ENCODE data around the gene LYRM2.
A peak's percentile ranks its signal among the peaks of the same experiment; 100 is the strongest.
"Not testable (repeated sequence)": the region's sequence is repeated elsewhere in the genome, so short reads cannot be mapped to it uniquely, and the experiment has no call there.

Gene LYRM2

GRCh38 chr6:89649682-89650081, 11.1 kb upstream of the LYRM2 start:
- no peak for DNase-seq (ENCODE audit: low read depth in 2 of 2)

GRCh38 chr6:89644864-89645263, 6.3 kb upstream of the LYRM2 start:
- DNase-seq (ENCODE audit: low read depth in 2 of 2): no peak

GRCh38 chr6:89643406-89643805, 4.9 kb upstream of the LYRM2 start:
- DNase-seq (ENCODE audit: low read depth in 2 of 2): no peak

- no peak for DNase-seq (ENCODE audit: low read depth in 2 of 2)
Measured at GRCh38 chr6:89642956-89643355, 4.4 kb upstream of the LYRM2 start.

- not testable (repeated sequence) for DNase-seq (ENCODE audit: low read depth in 2 of 2)
Measured at GRCh38 chr6:89641581-89641980, 3.0 kb upstream of the LYRM2 start.

- no peak for DNase-seq (ENCODE audit: low read depth in 2 of 2)
Measured at GRCh38 chr6:89640804-89641203, 2.3 kb upstream of the LYRM2 start.

- no peak for DNase-seq (ENCODE audit: low read depth in 2 of 2)
Measured at GRCh38 chr6:89637960-89638319, 607 bp downstream of the LYRM2 start.

GRCh38 chr6:89636412-89636811, 2.1 kb downstream of the LYRM2 start:
- not testable (repeated sequence) for DNase-seq (ENCODE audit: low read depth in 2 of 2)

GRCh38 chr6:89630488-89630887, 8.1 kb downstream of the LYRM2 start:
- DNase-seq (ENCODE audit: low read depth in 2 of 2): no peak

- no peak for DNase-seq (ENCODE audit: low read depth in 2 of 2)
Measured at GRCh38 chr6:89623749-89624148, 14.8 kb downstream of the LYRM2 start.

GRCh38 chr6:89619567-89619966, 19.0 kb downstream of the LYRM2 start:
- DNase-seq (ENCODE audit: low read depth in 2 of 2): no peak

GRCh38 chr6:89618026-89618425, 20.5 kb downstream of the LYRM2 start:
- DNase-seq (ENCODE audit: low read depth in 2 of 2): no peak

GRCh38 chr6:89616531-89616930, 22.0 kb downstream of the LYRM2 start:
- DNase-seq (ENCODE audit: low read depth in 2 of 2): no peak

GRCh38 chr6:89615882-89616281, 22.7 kb downstream of the LYRM2 start:
- no peak for DNase-seq (ENCODE audit: low read depth in 2 of 2)

- no peak for DNase-seq (ENCODE audit: low read depth in 2 of 2)
Measured at GRCh38 chr6:89613790-89614189, 24.8 kb downstream of the LYRM2 start.

GRCh38 chr6:89612121-89612520, 26.4 kb downstream of the LYRM2 start:
- no peak for DNase-seq (ENCODE audit: low read depth in 2 of 2)

- DNase-seq (ENCODE audit: low read depth in 2 of 2): no peak
Measured at GRCh38 chr6:89611666-89612065, 26.9 kb downstream of the LYRM2 start.

- DNase-seq (ENCODE audit: low read depth in 2 of 2): peak; percentile 52 to 67
Measured at GRCh38 chr6:89610149-89610642, 28.4 kb downstream of the LYRM2 start.

GRCh38 chr6:89605861-89606260, 32.7 kb downstream of the LYRM2 start:
- DNase-seq (ENCODE audit: low read depth in 2 of 2): no peak

GRCh38 chr6:89604653-89605052, 33.9 kb downstream of the LYRM2 start:
- DNase-seq (ENCODE audit: low read depth in 2 of 2): no peak

- no peak for DNase-seq (ENCODE audit: low read depth in 2 of 2)
Measured at GRCh38 chr6:89602166-89602565, 36.4 kb downstream of the LYRM2 start.

GRCh38 chr6:89599727-89600126, 38.8 kb downstream of the LYRM2 start:
- DNase-seq (ENCODE audit: low read depth in 2 of 2): no peak

GRCh38 chr6:89597988-89598387, 40.6 kb downstream of the LYRM2 start:
- DNase-seq (ENCODE audit: low read depth in 2 of 2): no peak

GRCh38 chr6:89597372-89597771, 41.2 kb downstream of the LYRM2 start:
- DNase-seq (ENCODE audit: low read depth in 2 of 2): no peak

GRCh38 chr6:89596484-89596883, 42.1 kb downstream of the LYRM2 start:
- DNase-seq (ENCODE audit: low read depth in 2 of 2): no peak

Measured in activated CD8-positive, alpha-beta memory T cell treated with anti-CD3 and anti-CD28 coated beads for 4 hours (primary cell).